WTC11 (cell line): Measurements from ENCODE around the gene DTNA. TPM values are rescaled to one million over a fixed set of nuclear protein-coding genes. Genes with fewer than 3 reads are reported as not detected.

Source experiments
- ATAC-seq: fragments of 200-7000 bp; cut with Tn5 transposase; 2 replicates; pipeline ENCODE4 v1.10.0; 2021; ENCODE audit warnings: mild to moderate bottlenecking, moderate library complexity
- CTCF ChIA-PET: fragments of 300-600 bp; sonication (Branson Sonifier 250); formaldehyde crosslinking; loops from one replicate; lab custom pipeline; 2021; ENCODE audit warnings: antibody characterized with exemption; lab: Charles Lee
- POLR2A ChIA-PET: fragments of 350-600 bp; sonication (Branson Sonifier 250); formaldehyde crosslinking; loops from one replicate; lab custom pipeline; 2021; ENCODE audit warnings: antibody characterized with exemption; lab: Charles Lee
- DNase-seq: peaks from one replicate; pipeline ENCODE4 v3.0.0; 2021; ENCODE audit warnings: low spot score
- H3K27ac Mint-ChIP-seq: 2 replicates; pipeline ENCODE4 v1.8.0; 2021; ENCODE audit warnings: mixed read lengths
- H3K27me3 Mint-ChIP-seq: 2 replicates; pipeline ENCODE4 v1.8.0; 2021; ENCODE audit warnings: low read depth, mild to moderate bottlenecking, moderate library complexity, mixed read lengths
- H3K36me3 Mint-ChIP-seq: 2 replicates; pipeline ENCODE4 v1.8.0; 2021; ENCODE audit warnings: mixed read lengths
- H3K4me1 Mint-ChIP-seq: 2 replicates; pipeline ENCODE4 v1.8.0; 2022; ENCODE audit warnings: mixed read lengths
- H3K4me3 Mint-ChIP-seq: 2 replicates; pipeline ENCODE4 v1.8.0; 2021; ENCODE audit warnings: mild to moderate bottlenecking, moderate library complexity, mixed read lengths
- H3K9me3 Mint-ChIP-seq: 2 replicates; pipeline ENCODE4 v1.8.0; 2021; ENCODE audit warnings: mixed read lengths
- AFF4 ChIP-seq: sonication (generic); formaldehyde crosslinking; IDR thresholded peaks from 2 replicates; pipeline ENCODE4 v1.8.1; 2023; ENCODE audit warnings: mild to moderate bottlenecking, missing genetic modification reagents, borderline replicate concordance
- AR ChIP-seq: fragments of 250-450 bp; sonication (Bioruptor Pico); IDR thresholded peaks from 2 replicates; pipeline ENCODE4 v1.9.0; 2021; ENCODE audit warnings: mild to moderate bottlenecking
- CDX4 ChIP-seq: fragments of 250-450 bp; sonication (Bioruptor Pico); IDR thresholded peaks from 2 replicates; pipeline ENCODE4 v1.9.0; 2021; ENCODE audit warnings: moderate library complexity, mild to moderate bottlenecking, inconsistent platforms, borderline replicate concordance
- FOXP4 ChIP-seq: sonication (generic); formaldehyde crosslinking; IDR thresholded peaks from 2 replicates; pipeline ENCODE4 v1.8.0; 2022; ENCODE audit warnings: mild to moderate bottlenecking, missing genetic modification reagents
- GTF2I ChIP-seq: fragments of 250-450 bp; sonication (Bioruptor Pico); conservative IDR thresholded peaks from 2 replicates; pipeline ENCODE4 v1.4.0; 2021; ENCODE audit warnings: mild to moderate bottlenecking
- JAZF1 ChIP-seq: fragments of 250-450 bp; sonication (Bioruptor Pico); IDR thresholded peaks from 2 replicates; pipeline ENCODE4 v1.9.0; 2021; ENCODE audit warnings: moderate library complexity, mild to moderate bottlenecking, inconsistent platforms
- NFATC4 ChIP-seq: fragments of 250-450 bp; sonication (Bioruptor Pico); IDR thresholded peaks from 2 replicates; pipeline ENCODE4 v1.9.0; 2021; ENCODE audit warnings: mild to moderate bottlenecking
- NR2C2 ChIP-seq: sonication (generic); formaldehyde crosslinking; IDR thresholded peaks from 2 replicates; pipeline ENCODE4 v1.8.0; 2022; ENCODE audit warnings: mild to moderate bottlenecking, missing genetic modification reagents
- OVOL2 ChIP-seq: fragments of 250-450 bp; sonication (Bioruptor Pico); IDR thresholded peaks from 2 replicates; pipeline ENCODE4 v1.9.0; 2021; ENCODE audit warnings: mild to moderate bottlenecking, borderline replicate concordance
- PREB ChIP-seq: sonication (generic); formaldehyde crosslinking; IDR thresholded peaks from 2 replicates; pipeline ENCODE4 v1.8.1; 2022; ENCODE audit warnings: mild to moderate bottlenecking, missing genetic modification reagents, moderate library complexity, borderline replicate concordance
- RORB ChIP-seq: fragments of 250-450 bp; sonication (Bioruptor Pico); IDR thresholded peaks from 2 replicates; pipeline ENCODE4 v1.9.0; 2021; ENCODE audit warnings: mild to moderate bottlenecking
- SOX15 ChIP-seq: fragments of 250-450 bp; sonication (Bioruptor Pico); IDR thresholded peaks from 2 replicates; pipeline ENCODE4 v1.9.0; 2021; ENCODE audit warnings: mild to moderate bottlenecking
- SP1 ChIP-seq: sonication (generic); formaldehyde crosslinking; conservative IDR thresholded peaks from 2 replicates; pipeline ENCODE4 v1.8.1; 2022; ENCODE audit warnings: missing genetic modification reagents
- TCF7 ChIP-seq: sonication (generic); formaldehyde crosslinking; IDR thresholded peaks from 2 replicates; pipeline ENCODE4 v1.8.0; 2022; ENCODE audit warnings: mild to moderate bottlenecking, low read depth, missing genetic modification reagents, moderate library complexity
- TEAD4 ChIP-seq: sonication (generic); formaldehyde crosslinking; IDR thresholded peaks from 2 replicates; pipeline ENCODE4 v1.8.0; 2022; ENCODE audit warnings: mild to moderate bottlenecking, missing genetic modification reagents
- ZBTB21 ChIP-seq: sonication (generic); formaldehyde crosslinking; IDR thresholded peaks from 2 replicates; pipeline ENCODE4 v1.8.1; 2023; ENCODE audit warnings: mild to moderate bottlenecking, missing genetic modification reagents, borderline replicate concordance
- ZNF121 ChIP-seq: sonication (generic); formaldehyde crosslinking; IDR thresholded peaks from 2 replicates; pipeline ENCODE4 v1.8.0; 2023; ENCODE audit warnings: missing genetic modification reagents
- ZNF317 ChIP-seq: sonication (generic); formaldehyde crosslinking; IDR thresholded peaks from 2 replicates; pipeline ENCODE4 v1.8.1; 2023; ENCODE audit warnings: low read depth, mild to moderate bottlenecking, moderate library complexity, missing genetic modification reagents, borderline replicate concordance
- ZSCAN18 ChIP-seq: fragments of 250-450 bp; sonication (Bioruptor Pico); IDR thresholded peaks from 2 replicates; pipeline ENCODE4 v2.1.2; 2022; ENCODE audit warnings: mild to moderate bottlenecking, moderate library complexity
- total RNA-seq: library from RNA; stranded (reverse); gene quantifications from 3 replicates; pipeline ENCODE4 v1.2.3, GENCODE V29; 2021

The DTNA gene
- total RNA-seq, 1 experiment from 2014 or later = 16.1 TPM

GRCh38 chr18:34726286-34727004 lies 16.3 kb downstream of the DTNA start:
- H3K4me1 Mint-ChIP-seq = peaks cover 20% of the 10 kb centered on the region
- H3K4me3 Mint-ChIP-seq = no peak overlapping the region
- no peak overlapping the region for H3K27ac Mint-ChIP-seq
- peaks cover 18% of the 10 kb centered on the region for H3K9me3 Mint-ChIP-seq
- no peak for DNase-seq
- ChIA-PET CTCF (interaction anchor here (1.0 kb wide), 1 partner anchor 65 kb away, joined by 4 read pairs; no protein-coding TSS in a partner anchor), POLR2A (no interaction called here)
- TF ChIP-seq TCF7 (CRISPR knock-in tag) (no peak), NR2C2 (CRISPR knock-in tag) (no peak), ZNF317 (CRISPR knock-in tag) (no peak), FOXP4 (CRISPR knock-in tag) (no peak), JAZF1 (CRISPR knock-in tag) (no peak), RORB (CRISPR knock-in tag) (no peak), ZNF121 (CRISPR knock-in tag) (no peak), AR (no peak), ZBTB21 (CRISPR knock-in tag) (no peak), GTF2I (CRISPR knock-in tag) (no peak), SOX15 (CRISPR knock-in tag) (no peak), NFATC4 (CRISPR knock-in tag) (no peak), TEAD4 (CRISPR knock-in tag) (no peak), CDX4 (no peak), PREB (CRISPR knock-in tag) (no peak), ZSCAN18 (CRISPR knock-in tag) (no peak), OVOL2 (CRISPR knock-in tag) (no peak), AFF4 (CRISPR knock-in tag) (no peak), SP1 (CRISPR knock-in tag) (no peak)
- peak; percentile 72 for ATAC-seq
- no peaks in the 10 kb centered on the region for H3K27me3 Mint-ChIP-seq
- H3K36me3 Mint-ChIP-seq = peaks cover 15% of the 10 kb centered on the region
